WTC11 (cell line): ENCODE results near the gene STX2.

Experiments
- AFF4 ChIP-seq: sonication (generic); formaldehyde crosslinking; IDR thresholded peaks from 2 replicates; pipeline ENCODE4 v1.8.1; 2023; ENCODE audit warnings: mild to moderate bottlenecking, missing genetic modification reagents, borderline replicate concordance
- ELF4 ChIP-seq: sonication (generic); formaldehyde crosslinking; IDR thresholded peaks from 2 replicates; pipeline ENCODE4 v1.8.1; 2022; ENCODE audit warnings: low read depth, mild to moderate bottlenecking, moderate library complexity, missing genetic modification reagents
- FOXJ3 ChIP-seq: sonication (generic); formaldehyde crosslinking; IDR thresholded peaks from 2 replicates; pipeline ENCODE4 v1.9.0; 2021; ENCODE audit warnings: missing genetic modification reagents, mild to moderate bottlenecking, borderline replicate concordance
- IRF2 ChIP-seq: sonication (generic); formaldehyde crosslinking; IDR thresholded peaks from 2 replicates; pipeline ENCODE4 v1.8.0; 2022; ENCODE audit warnings: low read depth, missing genetic modification reagents, borderline replicate concordance
- SMAD4 ChIP-seq: sonication (generic); formaldehyde crosslinking; IDR thresholded peaks from 2 replicates; pipeline ENCODE4 v1.8.0; 2022; ENCODE audit warnings: mild to moderate bottlenecking, missing genetic modification reagents
- ZNF512 ChIP-seq: sonication (generic); formaldehyde crosslinking; IDR thresholded peaks from 2 replicates; pipeline ENCODE4 v1.8.1; 2022; ENCODE audit warnings: missing genetic modification reagents, borderline replicate concordance
- TF ChIP-seq, protein P1 (sequence below): fragments of 200-600 bp; IDR thresholded peaks from 2 replicates; pipeline ENCODE4 v1.8.0; 2022; ENCODE audit warnings: antibody characterized with exemption
- TF ChIP-seq, protein P2 (sequence below): sonication (generic); formaldehyde crosslinking; IDR thresholded peaks from 2 replicates; pipeline ENCODE4 v1.8.1; 2023; ENCODE audit warnings: mild to moderate bottlenecking, missing genetic modification reagents, moderate library complexity

DNA sequence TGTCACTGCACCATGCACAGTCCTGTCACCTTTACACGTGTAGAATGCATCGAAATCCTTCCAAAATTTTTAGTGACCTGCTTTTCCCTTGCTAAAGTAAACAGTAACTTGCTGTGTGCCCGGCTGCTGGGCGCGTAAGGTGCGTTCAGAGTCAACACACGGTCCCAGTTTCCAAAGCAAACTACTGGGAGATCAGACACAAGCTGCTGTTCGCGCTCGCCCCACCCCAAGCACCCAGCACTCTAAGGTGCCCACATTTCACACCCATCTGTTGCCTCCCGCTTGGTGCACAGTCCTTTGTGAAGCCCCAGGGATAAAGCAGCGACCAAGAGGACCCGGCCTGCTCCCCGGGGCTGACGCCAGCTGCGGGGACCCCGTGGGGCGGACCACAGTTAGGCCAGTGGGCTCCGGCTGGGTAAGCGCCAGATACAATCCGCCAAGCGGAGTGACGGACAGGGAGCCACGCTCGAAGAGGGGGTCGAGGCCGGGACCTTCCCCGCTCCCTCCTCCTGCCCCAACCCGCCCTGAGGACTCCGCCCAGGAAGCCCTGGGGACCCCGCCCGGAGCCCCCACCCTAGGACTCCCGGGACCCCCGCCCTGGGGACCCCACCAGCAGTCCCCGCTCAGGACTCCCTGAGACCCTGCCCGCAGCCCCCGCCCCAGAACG lies 633 bp downstream of the STX2 start:
- TF ChIP-seq, protein P1, sequence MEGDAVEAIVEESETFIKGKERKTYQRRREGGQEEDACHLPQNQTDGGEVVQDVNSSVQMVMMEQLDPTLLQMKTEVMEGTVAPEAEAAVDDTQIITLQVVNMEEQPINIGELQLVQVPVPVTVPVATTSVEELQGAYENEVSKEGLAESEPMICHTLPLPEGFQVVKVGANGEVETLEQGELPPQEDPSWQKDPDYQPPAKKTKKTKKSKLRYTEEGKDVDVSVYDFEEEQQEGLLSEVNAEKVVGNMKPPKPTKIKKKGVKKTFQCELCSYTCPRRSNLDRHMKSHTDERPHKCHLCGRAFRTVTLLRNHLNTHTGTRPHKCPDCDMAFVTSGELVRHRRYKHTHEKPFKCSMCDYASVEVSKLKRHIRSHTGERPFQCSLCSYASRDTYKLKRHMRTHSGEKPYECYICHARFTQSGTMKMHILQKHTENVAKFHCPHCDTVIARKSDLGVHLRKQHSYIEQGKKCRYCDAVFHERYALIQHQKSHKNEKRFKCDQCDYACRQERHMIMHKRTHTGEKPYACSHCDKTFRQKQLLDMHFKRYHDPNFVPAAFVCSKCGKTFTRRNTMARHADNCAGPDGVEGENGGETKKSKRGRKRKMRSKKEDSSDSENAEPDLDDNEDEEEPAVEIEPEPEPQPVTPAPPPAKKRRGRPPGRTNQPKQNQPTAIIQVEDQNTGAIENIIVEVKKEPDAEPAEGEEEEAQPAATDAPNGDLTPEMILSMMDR: no peak
- TF ChIP-seq SMAD4 (CRISPR knock-in tag) (no peak), IRF2 (CRISPR knock-in tag) (no peak), ZNF512 (CRISPR knock-in tag) (no peak), ELF4 (no peak), AFF4 (CRISPR knock-in tag) (no peak), FOXJ3 (no peak)
- TF ChIP-seq, protein P2, sequence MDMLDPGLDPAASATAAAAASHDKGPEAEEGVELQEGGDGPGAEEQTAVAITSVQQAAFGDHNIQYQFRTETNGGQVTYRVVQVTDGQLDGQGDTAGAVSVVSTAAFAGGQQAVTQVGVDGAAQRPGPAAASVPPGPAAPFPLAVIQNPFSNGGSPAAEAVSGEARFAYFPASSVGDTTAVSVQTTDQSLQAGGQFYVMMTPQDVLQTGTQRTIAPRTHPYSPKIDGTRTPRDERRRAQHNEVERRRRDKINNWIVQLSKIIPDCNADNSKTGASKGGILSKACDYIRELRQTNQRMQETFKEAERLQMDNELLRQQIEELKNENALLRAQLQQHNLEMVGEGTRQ (CRISPR knock-in tag): no peak
